Heart left ventricle (tissue), 16 donors: ENCODE measurements around the gene NUP62. TPM values are rescaled to one million over a fixed set of nuclear protein-coding genes. Genes with fewer than 3 reads are reported as not detected.
A peak's percentile ranks its signal among the peaks of the same experiment; 100 is the strongest.

Source experiments
- ATAC-seq, 4 donors: fragments of 200-7000 bp; cut with Tn5 transposase; one replicate each; pipeline ENCODE4 v1.9.1; 2020 to 2022; ENCODE audit warnings: moderate library complexity in 4 of 4, mild to moderate bottlenecking in 3 of 4, moderate number of reproducible peaks in 1 of 4
- DNase-seq, 5 donors: peaks; one replicate each; pipeline ENCODE4 v3.0.0-alpha.2; 2020
- H3K27ac ChIP-seq, 12 donors: fragments of 200-600 bp; sonication (generic) in 4 of 12; one replicate each; pipeline versions ENCODE4 v1.5.0 to v1.8.0; 2016 to 2022; ENCODE audit warnings: mild to moderate bottlenecking in 2 of 12
- H3K27me3 ChIP-seq, 9 donors: fragments of 200-600 bp; sonication (generic) in 2 of 9; one replicate each; pipeline versions ENCODE4 v1.5.1 to v1.8.0; 2016 to 2022; ENCODE audit warnings: mild to moderate bottlenecking in 3 of 9
- H3K36me3 ChIP-seq, 9 donors: fragments of 200-600 bp; sonication (generic) in 2 of 9; one replicate each; pipeline versions ENCODE4 v1.5.0 to v1.8.0; 2018 to 2022; ENCODE audit warnings: mild to moderate bottlenecking in 2 of 9
- H3K4me1 ChIP-seq, 12 donors: fragments of 200-600 bp; sonication (generic) in 4 of 12; one replicate each; pipeline versions ENCODE4 v1.5.0 to v1.8.0; 2016 to 2022; ENCODE audit warnings: mild to moderate bottlenecking in 3 of 12
- H3K4me3 ChIP-seq, 12 donors: fragments of 200-600 bp; sonication (generic) in 4 of 12; one replicate each; pipeline versions ENCODE4 v1.5.0 to v1.8.0; 2017 to 2022; ENCODE audit warnings: mild to moderate bottlenecking in 9 of 12, moderate library complexity in 4 of 12
- H3K9me3 ChIP-seq, 12 donors: fragments of 200-600 bp; sonication (generic) in 4 of 12; one replicate each; pipeline versions ENCODE4 v1.5.0 to v1.8.0; 2016 to 2022; ENCODE audit warnings: mild to moderate bottlenecking in 1 of 12
- CTCF ChIP-seq, 12 donors: fragments of 200-600 bp; sonication (generic) in 4 of 12; IDR thresholded peaks; one replicate each; pipeline versions ENCODE4 v1.5.0 to v1.8.0; 2018 to 2022; ENCODE audit warnings: antibody characterized with exemption in 12 of 12, mild to moderate bottlenecking in 5 of 12
- POLR2A ChIP-seq, 2 donors: fragments of 450-650 bp; IDR thresholded peaks; one replicate each; pipeline ENCODE4 v1.6.1; 2017; ENCODE audit warnings: antibody characterized with exemption in 2 of 2, mild to moderate bottlenecking in 2 of 2, moderate library complexity in 2 of 2
- WGBS, 4 donors: extraction: QIAGEN DNeasy Blood & Tissue Kit in 2 of 4; methylation state at CpG; one replicate each; pipeline versions ENCODE4 v1.1.5 to v1.1.7; 2013 to 2018; 5-methylcytosine and 5-hydroxymethylcytosine counted together
- intact Hi-C, 10 donors: fragments of 100-400 bp; cut with DNase I; formaldehyde crosslinking; loops; one replicate each; pipeline versions ENCODE4 v1.11.1 to v1.14.2; 2022
- polyA plus RNA-seq, 2 donors: library from polyadenylated mRNA; stranded (reverse); fragments of 200-250 nt; gene quantifications; one replicate each; pipeline ENCODE4 v1.2.3, GENCODE V29; 2013
- total RNA-seq, 9 donors: library from RNA; depleted of rRNA in 2 of 9; stranded (reverse); fragments of >200 nt in 2 of 9; fragmentation: NEBNext Ultra II Directional in 3 of 9; extraction: Animal tissue kit (Norgen Biotek cat#: 25700) in 3 of 9; gene quantifications; one replicate each; pipeline versions ENCODE4 v1.1.0 to v1.2.4, GENCODE V29; 2016 to 2023
- donor health status: ischemic (EF 13 %, LVEDD 7.1; RV severe dilation, severe dysfunction).
- donor health status: healthy with polysubstance abuse.
- donor health status: DM: no; HTN: yes; CAD: no.
- donor health status: DM: no; HTN: no; CAD: no.
- donor health status: ischemic (EF 25% LVEDD 6.9; RV normal size, moderate dysfunction).
- donor health status: ischemic (EF 25% LVEDD 5.7; RV mildly dilated, moderate dysfunction).
- donor health status: healthy.
- donor health status: DM: yes; HTN: yes; CAD: no.
- donor health status: ischemic (EF 35%, LVEDD 5.7; RV mildly dilated, moderate dysfunction).
- donor health status: nonischemic (EF 11% LVEDD 7.7; RV severe dilation, severe dysfunction).
- donor health status: DM: yes; HTN: yes; CAD: no.
- donor health status: PGD.
- donor health status: ischemic (EF 29% LVEDD 5.4; RV normal size, mild dysfunction).
- donor health status: nonischemic (EF 23%, LVEDD 6.1; RV moderate dilation, normal function).

Gene NUP62
- total and polyA plus RNA-seq, 11 donors: 14.0 to 61.9 (median 33.0) TPM

- 84 to 87% (median 86%) methylated on average over 17 to 22 of the region's 22 CpGs for WGBS, 4 donors
- peak in 1 of 5 donors; percentile 58 for DNase-seq
- no peak for ATAC-seq
- Histone ChIP-seq H3K4me1 (peaks cover 0 to 24% (median 4%) of the 10 kb centered on the region in 12 donors), H3K9me3 (no peaks in the 10 kb centered on the region), H3K36me3 (peaks cover 0 to 98% (median 90%) of the 10 kb centered on the region in 9 donors), H3K27ac (no peak overlapping the region), H3K4me3 (no peak overlapping the region), H3K27me3 (no peaks in the 10 kb centered on the region)
- TF ChIP-seq CTCF (IDR thresholded peaks at IDR 0.05) (no peak), POLR2A (IDR thresholded peaks at IDR 0.05) (no peak)
- intact Hi-C loops: loop anchor here in 3 of 10 donors (5.0 to 10.0 kb wide), 2 partner anchors 38 to 185 kb away; partner anchors contain the start of gene PRMT1 (in 1 of the 3)
Measured at GRCh38 chr19:49859682-49860335, 69.5 kb downstream of the NUP62 start.

GRCh38 chr19:49858088-49858985, 71.0 kb downstream of the NUP62 start:
- Histone ChIP-seq H3K27ac (no peak overlapping the region), H3K4me3 (no peak overlapping the region), H3K36me3 (peaks cover 0 to 88% (median 80%) of the 10 kb centered on the region in 9 donors), H3K4me1 (peaks cover 0 to 29% (median 6%) of the 10 kb centered on the region in 12 donors), H3K9me3 (no peaks in the 10 kb centered on the region), H3K27me3 (no peaks in the 10 kb centered on the region)
- ATAC-seq: peak in 1 of 4 donors; percentile 1
- intact Hi-C loops: loop anchor here in 2 of 10 donors (5.0 kb wide), 1 partner anchor 36 kb away; no protein-coding TSS in a partner anchor
- WGBS, 4 donors: 83 to 88% (median 87%) methylated on average over 24 to 37 of the region's 37 CpGs
- TF ChIP-seq CTCF (IDR thresholded peaks at IDR 0.05) (no peak), POLR2A (IDR thresholded peaks at IDR 0.05) (no peak)
- DNase-seq: peak in 1 of 5 donors; percentile 22

- peak in 1 of 5 donors; percentile 22 for DNase-seq
- H3K4me1 ChIP-seq: peaks cover 0 to 34% (median 10%) of the 10 kb centered on the region in 12 donors
Measured at GRCh38 chr19:49857838-49858087, 71.5 kb downstream of the NUP62 start.

More at GRCh38 chr19:49857838-49858087, 71.5 kb downstream of the NUP62 start:
- peaks cover 0 to 82% (median 75%) of the 10 kb centered on the region in 9 donors for H3K36me3 ChIP-seq
- WGBS, 4 donors: 62 to 87% (median 85%) methylated on average over 2 to 5 of the region's 5 CpGs; no CpG with 5 or more reads in 1 of the 4 donors
- no peaks in the 10 kb centered on the region for H3K9me3 ChIP-seq
- H3K4me3 ChIP-seq: no peak overlapping the region
- H3K27me3 ChIP-seq: no peaks in the 10 kb centered on the region
- intact Hi-C loops: loop anchor here in 2 of 10 donors (5.0 kb wide), 1 partner anchor 35 kb away; no protein-coding TSS in a partner anchor
- H3K27ac ChIP-seq: no peak overlapping the region
- TF ChIP-seq CTCF (IDR thresholded peaks at IDR 0.05): no peak
- no peak for TF ChIP-seq POLR2A (IDR thresholded peaks at IDR 0.05)
- no peak for ATAC-seq
